Activated naive CD4-positive, alpha-beta T cell treated with anti-CD3 and anti-CD28 coated beads for 36 hours (primary cell): ENCODE results near the gene BCKDK. TPM values are rescaled to one million over a fixed set of nuclear protein-coding genes. Genes with fewer than 3 reads are reported as not detected.

Source experiments
- CTCF ChIA-PET: fragments of 350-600 bp; sonication (Branson Sonifier 250); formaldehyde crosslinking; loops from one replicate; lab custom pipeline; 2021; ENCODE audit warnings: antibody characterized with exemption; lab: Charles Lee
- DNase-seq: peaks from one replicate; pipeline ENCODE4 v3.0.0-alpha.2; 2020
- H3K27ac Mint-ChIP-seq: one replicate; pipeline ENCODE4 v1.8.0; 2021; ENCODE audit warnings: mild to moderate bottlenecking, mixed read lengths
- H3K27me3 Mint-ChIP-seq: one replicate; pipeline ENCODE4 v1.8.0; 2021; ENCODE audit warnings: low read depth, mixed read lengths
- H3K36me3 Mint-ChIP-seq: one replicate; pipeline ENCODE4 v1.8.0; 2021; ENCODE audit warnings: low read depth, mixed read lengths
- H3K4me1 Mint-ChIP-seq: one replicate; pipeline ENCODE4 v1.8.0; 2021; ENCODE audit warnings: low read depth, mixed read lengths
- H3K4me3 Mint-ChIP-seq: one replicate; pipeline ENCODE4 v1.8.0; 2021; ENCODE audit warnings: mild to moderate bottlenecking, moderate library complexity, mixed read lengths
- H3K9me3 Mint-ChIP-seq: one replicate; pipeline ENCODE4 v1.8.0; 2021; ENCODE audit warnings: mixed read lengths
- intact Hi-C: fragments of 100-400 bp; cut with micrococcal nuclease; formaldehyde crosslinking; loops from one replicate; pipeline ENCODE4 v1.15.1; 2023
- total RNA-seq, 2 experiments: library from RNA; stranded (reverse); gene quantifications; one replicate each; pipeline ENCODE4 v1.2.3, GENCODE V29; 2021

The BCKDK gene
- total RNA-seq, 2 experiments from 2014 or later: 21.3 to 23.1 TPM

- Mint-ChIP-seq H3K4me3 (no peak overlapping the region), H3K27me3 (no peaks in the 10 kb centered on the region), H3K4me1 (peaks cover 14% of the 10 kb centered on the region), H3K9me3 (no peaks in the 10 kb centered on the region), H3K36me3 (peaks cover 22% of the 10 kb centered on the region), H3K27ac (peak overlapping the region; percentile 30)
- intact Hi-C loops: no loop called here
- DNase-seq: no peak
- CTCF ChIA-PET: no interaction called here
These were observed 26.5 kb upstream of the BCKDK start for GRCh38 chr16:31081428-31082351.

GRCh38 chr16:31082368-31083045 lies 25.7 kb upstream of the BCKDK start:
- Mint-ChIP-seq H3K27ac (peak overlapping the region; percentile 30), H3K27me3 (no peaks in the 10 kb centered on the region), H3K9me3 (no peaks in the 10 kb centered on the region), H3K4me1 (peaks cover 14% of the 10 kb centered on the region), H3K36me3 (peaks cover 22% of the 10 kb centered on the region), H3K4me3 (no peak overlapping the region)
- intact Hi-C loops: no loop called here
- DNase-seq: no peak
- CTCF ChIA-PET: interaction anchor here (0.7 kb wide), 1 partner anchor 270 kb away, joined by 3 read pairs; no protein-coding TSS in a partner anchor

DNA sequence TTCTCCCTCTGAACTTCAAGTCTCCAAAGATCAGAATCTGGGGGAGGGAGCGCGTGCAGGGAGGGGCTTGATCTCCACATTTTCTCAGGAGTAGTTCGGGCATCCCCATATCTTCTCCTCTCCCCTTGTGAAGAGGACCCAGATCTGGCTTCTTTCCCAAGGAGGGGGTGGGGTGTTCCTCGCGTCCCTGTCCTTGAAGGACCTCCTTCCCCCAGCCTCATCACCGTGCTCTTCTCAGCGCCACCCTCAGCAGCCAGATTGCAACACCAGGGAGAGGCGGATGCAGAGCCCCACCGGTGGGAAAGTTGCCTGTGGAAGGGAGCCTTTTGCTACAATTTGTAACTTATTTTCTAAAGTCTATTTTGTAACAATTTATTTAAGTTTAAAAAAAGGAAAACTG lies 25.1 kb upstream of the BCKDK start:
- no peak for DNase-seq
- Mint-ChIP-seq H3K27ac (no peak overlapping the region), H3K27me3 (no peaks in the 10 kb centered on the region), H3K4me3 (no peak overlapping the region), H3K9me3 (no peaks in the 10 kb centered on the region), H3K36me3 (peaks cover 17% of the 10 kb centered on the region), H3K4me1 (peaks cover 13% of the 10 kb centered on the region)
- CTCF ChIA-PET: interaction anchor here (0.7 kb wide), 1 partner anchor 270 kb away, joined by 3 read pairs; no protein-coding TSS in a partner anchor
- intact Hi-C loops: no loop called here

DNA sequence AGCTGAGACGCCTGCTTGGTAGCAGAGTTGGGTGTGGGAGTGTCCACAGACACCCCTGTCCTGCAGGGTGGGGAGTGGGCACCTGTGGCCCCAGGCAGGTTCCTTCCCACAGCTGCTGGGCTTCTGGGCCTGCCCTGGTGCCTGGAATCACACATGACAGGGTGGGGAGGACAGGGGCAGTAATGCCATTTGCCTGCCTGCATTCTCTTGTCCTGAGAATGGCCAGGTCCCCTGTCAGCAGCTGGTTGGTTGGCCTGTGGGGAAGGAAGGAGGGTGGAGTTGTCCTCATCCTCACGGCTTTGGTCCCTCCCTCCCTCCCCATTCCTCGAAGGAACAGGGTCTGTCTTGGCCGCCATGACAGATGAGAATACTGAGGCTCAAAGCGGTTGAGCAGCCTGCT lies 24.6 kb upstream of the BCKDK start:
- Mint-ChIP-seq H3K27ac (no peak overlapping the region), H3K4me1 (peaks cover 10% of the 10 kb centered on the region), H3K36me3 (peaks cover 13% of the 10 kb centered on the region), H3K4me3 (no peak overlapping the region), H3K9me3 (no peaks in the 10 kb centered on the region), H3K27me3 (no peaks in the 10 kb centered on the region)
- DNase-seq: no peak
- CTCF ChIA-PET: no interaction called here
- intact Hi-C loops: no loop called here

DNA sequence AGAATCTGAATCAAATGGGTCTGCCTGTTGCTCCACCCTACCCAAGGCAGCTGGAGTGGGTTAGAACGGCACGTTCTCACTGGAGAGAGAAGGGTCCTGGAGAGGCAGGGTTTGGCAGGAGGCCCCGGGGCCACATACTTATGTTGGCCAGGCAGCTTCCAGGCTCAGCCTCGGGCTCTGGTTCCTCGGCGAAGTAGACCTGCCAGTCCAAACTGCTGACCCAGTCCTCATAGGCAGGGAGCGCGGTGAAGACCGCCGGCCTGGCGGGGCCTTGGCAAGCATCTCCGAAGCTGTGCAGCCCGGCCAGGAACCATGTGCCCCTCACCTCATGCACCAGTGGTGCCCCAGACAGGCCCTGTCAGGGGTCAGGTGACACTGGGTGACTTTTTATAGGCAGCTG lies 24.2 kb upstream of the BCKDK start:
- Mint-ChIP-seq H3K27me3 (no peaks in the 10 kb centered on the region), H3K9me3 (no peaks in the 10 kb centered on the region), H3K36me3 (peaks cover 10% of the 10 kb centered on the region), H3K4me1 (peaks cover 10% of the 10 kb centered on the region), H3K27ac (no peak overlapping the region), H3K4me3 (no peak overlapping the region)
- DNase-seq: no peak
- CTCF ChIA-PET: interaction anchor here (0.6 kb wide), 1 partner anchor 171 kb away, joined by 3 read pairs; no protein-coding TSS in a partner anchor
- intact Hi-C loops: no loop called here

DNA sequence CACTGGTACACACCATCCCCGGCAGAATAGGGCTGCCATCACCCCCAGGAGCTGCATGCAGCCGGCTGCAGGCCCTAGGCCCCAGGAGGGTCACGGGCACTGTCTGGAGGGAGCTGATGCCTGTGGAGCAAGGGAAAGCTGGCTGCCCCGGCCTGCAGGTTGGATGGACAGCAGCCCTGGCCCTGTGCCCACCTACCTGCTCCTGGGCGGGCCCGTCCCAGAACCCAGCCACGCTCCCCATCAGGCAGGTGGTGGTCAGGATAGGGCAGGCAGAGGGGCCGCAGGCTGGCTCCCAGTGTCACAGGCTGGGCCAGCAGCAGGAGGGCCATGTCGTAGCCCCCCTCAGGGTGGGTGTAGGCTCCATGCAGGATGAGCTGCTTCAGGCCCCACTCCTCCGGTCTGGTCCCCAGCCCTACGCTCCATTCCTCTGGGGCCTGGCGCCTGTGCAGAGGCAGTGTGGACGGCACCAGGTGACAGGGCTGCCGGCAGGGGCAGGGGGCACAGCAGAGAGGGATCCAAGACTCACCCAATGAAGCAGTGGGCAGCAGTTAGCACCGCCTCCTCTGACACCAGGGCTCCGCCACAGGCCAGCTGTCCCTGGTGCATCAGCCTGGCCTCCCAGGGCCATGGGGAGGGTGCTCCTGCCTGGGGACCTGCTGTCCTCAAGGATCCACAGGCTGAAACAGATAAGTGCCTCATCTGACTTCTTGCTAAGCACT lies 23.4 kb upstream of the BCKDK start:
- Mint-ChIP-seq H3K4me3 (no peak overlapping the region), H3K36me3 (peaks cover 8% of the 10 kb centered on the region), H3K9me3 (no peaks in the 10 kb centered on the region), H3K27ac (no peak overlapping the region), H3K27me3 (no peaks in the 10 kb centered on the region), H3K4me1 (peaks cover 10% of the 10 kb centered on the region)
- no peak for DNase-seq
- intact Hi-C loops: no loop called here
- CTCF ChIA-PET: interaction anchor here (0.6 kb wide), 1 partner anchor 170 kb away, joined by 3 read pairs; no protein-coding TSS in a partner anchor

DNA sequence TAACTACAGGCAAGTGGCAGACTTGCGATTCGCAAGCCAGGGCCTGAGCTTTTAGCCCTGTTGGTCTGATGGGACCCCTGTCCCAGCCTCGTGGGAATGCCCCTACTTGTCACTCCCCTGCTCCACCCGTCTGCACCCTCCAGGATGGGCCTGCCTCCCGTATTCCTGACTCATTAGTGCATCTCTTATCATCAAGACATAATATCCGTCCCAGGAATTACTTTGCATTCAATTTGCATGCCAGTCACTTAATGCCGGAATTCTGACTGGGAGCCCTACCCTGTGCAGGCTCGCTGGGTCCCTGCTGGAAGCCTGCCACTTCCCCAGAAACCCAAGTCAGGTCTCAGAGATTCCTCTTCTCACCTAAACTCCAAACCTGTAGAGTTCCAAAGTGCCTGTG lies 22.8 kb upstream of the BCKDK start:
- intact Hi-C loops: no loop called here
- Mint-ChIP-seq H3K27me3 (no peaks in the 10 kb centered on the region), H3K9me3 (no peaks in the 10 kb centered on the region)

DNA sequence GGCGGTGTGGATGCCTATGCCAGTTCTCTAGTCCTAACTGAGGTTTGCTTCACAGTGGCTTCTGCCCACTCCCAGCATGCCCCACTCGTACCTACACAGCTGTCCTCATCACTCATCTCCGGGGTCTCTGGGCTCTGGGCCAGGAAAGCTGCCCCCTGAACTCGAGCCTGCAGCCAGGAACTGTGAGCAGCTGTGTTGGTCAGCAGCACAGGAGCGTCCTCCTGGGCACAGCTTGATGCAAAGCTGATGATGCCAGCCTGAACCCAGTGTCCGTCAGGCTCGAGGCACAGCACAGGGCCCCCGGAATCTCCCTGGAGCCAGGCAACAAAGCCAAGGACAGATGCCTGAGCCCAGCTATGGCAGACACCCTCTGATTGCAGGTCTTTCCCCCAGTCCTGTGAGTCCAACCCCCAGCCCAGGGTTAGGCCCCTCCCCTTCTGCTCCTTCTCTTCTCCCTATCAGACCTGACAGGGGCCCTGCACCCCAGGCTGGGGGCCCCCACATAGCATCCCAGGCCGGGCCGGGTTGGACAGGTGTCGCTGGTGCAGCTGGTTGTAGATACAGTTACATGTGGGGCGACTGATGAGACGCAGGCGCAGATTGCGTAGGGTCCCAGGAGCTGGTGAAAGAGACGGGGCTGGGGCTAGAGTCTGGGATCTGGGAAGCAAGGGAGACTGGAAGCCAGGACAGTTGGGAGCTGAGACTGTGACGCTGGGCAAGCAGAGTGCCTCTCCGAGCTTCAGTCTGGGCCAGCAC lies 22.1 kb upstream of the BCKDK start:
- peaks cover 11% of the 10 kb centered on the region for H3K4me1 Mint-ChIP-seq
- no peaks in the 10 kb centered on the region for H3K9me3 Mint-ChIP-seq
- H3K36me3 Mint-ChIP-seq: peaks cover 9% of the 10 kb centered on the region
- CTCF ChIA-PET: interaction anchor here (0.5 kb wide), 1 partner anchor 92 kb away, joined by 3 read pairs; no protein-coding TSS in a partner anchor
- intact Hi-C loops: no loop called here
- H3K27me3 Mint-ChIP-seq: no peaks in the 10 kb centered on the region
- no peak overlapping the region for H3K27ac Mint-ChIP-seq
- DNase-seq: no peak
- H3K4me3 Mint-ChIP-seq: no peak overlapping the region

More for the DNA sequence above, 22.8 kb upstream of the BCKDK start:
- DNase-seq: no peak
- CTCF ChIA-PET: no interaction called here
- Mint-ChIP-seq H3K4me3 (no peak overlapping the region), H3K4me1 (peaks cover 10% of the 10 kb centered on the region), H3K27ac (no peak overlapping the region), H3K36me3 (peaks cover 8% of the 10 kb centered on the region)

DNA sequence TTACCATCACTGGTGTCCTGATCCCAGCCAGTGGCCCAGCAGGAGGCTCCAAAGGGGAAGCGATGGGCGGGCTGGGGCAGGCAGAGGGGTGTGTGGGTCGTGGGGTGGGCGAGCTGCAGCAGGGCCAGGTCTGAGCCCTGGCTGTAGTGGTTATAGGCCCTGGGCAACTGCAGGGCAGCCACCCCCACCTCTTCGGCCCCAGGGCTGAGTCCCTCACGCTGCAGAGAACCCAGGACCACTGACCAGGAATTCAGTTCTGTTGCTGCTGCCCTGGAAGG lies 21.6 kb upstream of the BCKDK start:
- Mint-ChIP-seq H3K27ac (no peak overlapping the region), H3K36me3 (peaks cover 9% of the 10 kb centered on the region), H3K4me3 (no peak overlapping the region), H3K4me1 (peaks cover 10% of the 10 kb centered on the region), H3K27me3 (no peaks in the 10 kb centered on the region), H3K9me3 (no peaks in the 10 kb centered on the region)
- intact Hi-C loops: no loop called here
- no peak for DNase-seq
- CTCF ChIA-PET: interaction anchor here (0.5 kb wide), 1 partner anchor 92 kb away, joined by 3 read pairs; no protein-coding TSS in a partner anchor

DNA sequence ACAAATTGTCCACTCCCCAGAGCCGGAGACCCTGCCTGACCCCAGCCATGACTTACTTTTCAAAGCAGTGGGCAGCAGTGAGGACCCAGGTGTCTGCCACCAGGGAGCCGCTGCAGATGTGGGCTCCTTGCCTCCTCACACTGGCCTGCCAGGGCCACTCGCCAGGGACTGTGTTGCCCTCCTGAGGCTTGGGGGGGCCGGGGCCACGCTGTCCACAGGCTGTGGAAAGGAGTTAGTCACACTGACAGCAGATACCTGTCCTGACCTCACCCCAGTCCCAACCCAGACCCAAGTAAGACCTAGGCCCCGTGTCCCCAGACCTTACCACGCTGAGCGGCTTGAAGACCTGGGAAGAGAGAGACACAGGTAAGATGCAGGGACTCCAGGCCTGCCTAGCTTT lies 20.7 kb upstream of the BCKDK start:
- Mint-ChIP-seq H3K36me3 (peaks cover 7% of the 10 kb centered on the region), H3K4me1 (peaks cover 5% of the 10 kb centered on the region), H3K27me3 (no peaks in the 10 kb centered on the region), H3K4me3 (no peak overlapping the region), H3K27ac (no peak overlapping the region), H3K9me3 (no peaks in the 10 kb centered on the region)
- CTCF ChIA-PET: no interaction called here
- DNase-seq: no peak
- intact Hi-C loops: no loop called here

GRCh38 chr16:31087971-31088370 lies 20.2 kb upstream of the BCKDK start:
- H3K27ac Mint-ChIP-seq: no peak overlapping the region

More at GRCh38 chr16:31087971-31088370, 20.2 kb upstream of the BCKDK start:
- Mint-ChIP-seq H3K4me1 (peaks cover 10% of the 10 kb centered on the region), H3K4me3 (no peak overlapping the region), H3K9me3 (no peaks in the 10 kb centered on the region), H3K36me3 (peaks cover 7% of the 10 kb centered on the region), H3K27me3 (no peaks in the 10 kb centered on the region)
- no peak for DNase-seq
- intact Hi-C loops: no loop called here
- CTCF ChIA-PET: no interaction called here
